Esophagus squamous epithelium (tissue), 5 donors: ENCODE measurements around the gene ECE1. TPM values are rescaled to one million over a fixed set of nuclear protein-coding genes. Genes with fewer than 3 reads are reported as not detected.

ENCODE experiments used
- DNase-seq: peaks from one replicate; lab custom pipeline; 2025; lab: John Stamatoyannopoulos, UW
- H3K27ac ChIP-seq, 4 donors: fragments of 200-600 bp; sonication (generic); one replicate each; pipeline ENCODE4 v1.5.1; 2016 to 2019; ENCODE audit warnings: mild to moderate bottlenecking in 1 of 4
- H3K27me3 ChIP-seq, 4 donors: fragments of 200-600 bp; sonication (generic); 1 replicate in 3 of 4; 2 replicates in 1 of 4; pipeline versions ENCODE4 v1.5.1 to v1.6.0; 2017 to 2021; ENCODE audit warnings: antibody characterized with exemption in 1 of 4
- H3K36me3 ChIP-seq, 3 donors: fragments of 200-600 bp; sonication (generic); one replicate each; pipeline ENCODE4 v1.5.1; 2016 to 2019
- H3K4me1 ChIP-seq, 3 donors: fragments of 200-600 bp; sonication (generic); one replicate each; pipeline ENCODE4 v1.5.1; 2017 to 2019
- H3K4me3 ChIP-seq, 4 donors: fragments of 200-600 bp; sonication (generic); 1 replicate in 3 of 4; 2 replicates in 1 of 4; pipeline ENCODE4 v1.5.1; 2016 to 2019; ENCODE audit warnings: mild to moderate bottlenecking in 2 of 4, moderate library complexity in 1 of 4
- H3K9me3 ChIP-seq, 3 donors: fragments of 200-600 bp; sonication (generic); one replicate each; pipeline ENCODE4 v1.5.1; 2016 to 2019
- POLR2A ChIP-seq, 4 donors: fragments of 450-650 bp; IDR thresholded peaks; one replicate each; pipeline ENCODE4 v1.6.1; 2017; ENCODE audit warnings: antibody characterized with exemption in 4 of 4, mild to moderate bottlenecking in 4 of 4, moderate library complexity in 3 of 4
- WGBS, 2 donors: methylation state at CpG; one replicate each; pipeline ENCODE4 v1.1.5; 2018; 5-methylcytosine and 5-hydroxymethylcytosine counted together
- intact Hi-C: fragments of 100-400 bp; cut with DNase I; formaldehyde crosslinking; loops from one replicate; pipeline ENCODE4 v1.15.0; 2022
- total RNA-seq, 4 donors: library from RNA; depleted of rRNA; stranded (reverse); fragments of >200 nt; gene quantifications; one replicate each; pipeline ENCODE4 v1.1.0, GENCODE V29; 2016
- TF ChIP-seq, protein P1 (sequence below), 6 experiments: fragments of 450-650 bp in 4 of 6; fragments of 200-600 bp in 2 of 6; sonication (generic) in 2 of 6; IDR thresholded peaks; one replicate each; pipeline ENCODE4 v1.5.1; 2016 to 2019; ENCODE audit warnings: antibody characterized with exemption in 6 of 6, mild to moderate bottlenecking in 4 of 6, moderate library complexity in 4 of 6
- donor health status: DM: yes; HTN: yes; CAD: no.

Gene ECE1
- total RNA-seq, 4 donors from 2014 or later: 11.3 to 42.2 (median 24.1) TPM

DNA sequence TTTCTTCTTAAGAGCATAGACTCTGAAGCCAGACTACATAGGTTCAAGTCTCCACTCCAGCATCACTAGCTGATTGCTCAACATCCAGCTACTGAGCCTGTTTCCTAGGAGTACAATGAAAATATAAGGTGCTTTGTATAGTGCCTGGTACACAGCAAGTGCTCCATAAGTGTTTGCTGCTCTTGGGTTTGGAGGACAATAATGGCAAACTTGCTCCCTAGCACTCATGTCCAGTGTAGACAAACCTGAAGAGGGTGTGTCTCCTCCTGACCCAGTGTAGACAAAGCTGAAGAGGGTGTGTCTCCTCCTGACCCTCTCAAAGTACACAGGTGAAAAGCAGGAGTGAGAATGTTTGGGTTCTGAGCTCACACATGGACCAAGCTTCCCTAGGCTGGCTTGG is 10.5 kb upstream of the ECE1 start:
- TF ChIP-seq, protein P1, sequence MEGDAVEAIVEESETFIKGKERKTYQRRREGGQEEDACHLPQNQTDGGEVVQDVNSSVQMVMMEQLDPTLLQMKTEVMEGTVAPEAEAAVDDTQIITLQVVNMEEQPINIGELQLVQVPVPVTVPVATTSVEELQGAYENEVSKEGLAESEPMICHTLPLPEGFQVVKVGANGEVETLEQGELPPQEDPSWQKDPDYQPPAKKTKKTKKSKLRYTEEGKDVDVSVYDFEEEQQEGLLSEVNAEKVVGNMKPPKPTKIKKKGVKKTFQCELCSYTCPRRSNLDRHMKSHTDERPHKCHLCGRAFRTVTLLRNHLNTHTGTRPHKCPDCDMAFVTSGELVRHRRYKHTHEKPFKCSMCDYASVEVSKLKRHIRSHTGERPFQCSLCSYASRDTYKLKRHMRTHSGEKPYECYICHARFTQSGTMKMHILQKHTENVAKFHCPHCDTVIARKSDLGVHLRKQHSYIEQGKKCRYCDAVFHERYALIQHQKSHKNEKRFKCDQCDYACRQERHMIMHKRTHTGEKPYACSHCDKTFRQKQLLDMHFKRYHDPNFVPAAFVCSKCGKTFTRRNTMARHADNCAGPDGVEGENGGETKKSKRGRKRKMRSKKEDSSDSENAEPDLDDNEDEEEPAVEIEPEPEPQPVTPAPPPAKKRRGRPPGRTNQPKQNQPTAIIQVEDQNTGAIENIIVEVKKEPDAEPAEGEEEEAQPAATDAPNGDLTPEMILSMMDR (IDR thresholded peaks at IDR 0.05): no peak
- no peak for TF ChIP-seq POLR2A (IDR thresholded peaks at IDR 0.05)
- peaks cover 0 to 9% (median 0%) of the 10 kb centered on the region in 4 donors for H3K27me3 ChIP-seq
- intact Hi-C loops: no loop called here
- no peak for DNase-seq
- H3K4me3 ChIP-seq: no peak overlapping the region
- H3K4me1 ChIP-seq: peaks cover 16 to 82% (median 29%) of the 10 kb centered on the region in 3 donors
- H3K9me3 ChIP-seq: no peaks in the 10 kb centered on the region
- no peak overlapping the region for H3K27ac ChIP-seq
- no peaks in the 10 kb centered on the region for H3K36me3 ChIP-seq

DNA sequence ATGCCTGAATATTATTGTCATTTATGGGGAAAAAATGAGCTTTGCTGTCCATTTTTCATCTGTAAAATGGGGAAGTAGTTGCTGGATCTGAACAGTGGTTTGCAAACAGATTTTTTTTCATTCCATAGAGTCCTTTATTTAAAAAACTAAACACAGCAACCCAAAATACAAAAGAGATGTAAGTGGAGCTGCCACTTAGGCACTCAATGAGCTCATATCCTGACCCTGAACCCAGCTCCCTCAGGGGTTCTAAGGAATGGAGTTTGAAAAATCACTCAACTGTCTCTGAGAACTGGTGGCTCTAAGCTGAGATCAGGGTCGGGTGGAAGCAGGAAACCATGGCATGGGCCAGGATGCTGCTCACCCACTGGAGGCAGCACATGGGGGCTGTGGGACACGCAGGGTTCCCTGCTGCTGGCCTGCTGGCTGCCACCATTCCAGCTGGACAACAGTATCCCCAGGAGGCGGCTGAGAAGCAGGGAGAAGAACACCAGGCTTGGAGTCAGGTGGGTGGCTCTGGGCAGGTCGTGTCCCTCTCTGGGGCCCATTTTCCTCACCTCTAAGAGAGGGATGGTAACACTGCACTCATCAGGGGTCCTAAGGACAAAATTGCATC is 9.6 kb upstream of the ECE1 start:
- TF ChIP-seq, protein P1 (IDR thresholded peaks at IDR 0.05): no peak
- no peak for TF ChIP-seq POLR2A (IDR thresholded peaks at IDR 0.05)
- 47 to 70% methylated on average over 2 of the region's 4 CpGs for WGBS, 2 donors
- H3K27ac ChIP-seq: peak overlapping the region in 1 of 4 donors; percentile 17
- no peaks in the 10 kb centered on the region for H3K9me3 ChIP-seq
- no peak for DNase-seq
- intact Hi-C loops: no loop called here
- no peak overlapping the region for H3K4me3 ChIP-seq
- H3K36me3 ChIP-seq: no peaks in the 10 kb centered on the region
- H3K27me3 ChIP-seq: peaks cover 0 to 9% (median 0%) of the 10 kb centered on the region in 4 donors
- H3K4me1 ChIP-seq: peaks cover 16 to 80% (median 27%) of the 10 kb centered on the region in 3 donors

DNA sequence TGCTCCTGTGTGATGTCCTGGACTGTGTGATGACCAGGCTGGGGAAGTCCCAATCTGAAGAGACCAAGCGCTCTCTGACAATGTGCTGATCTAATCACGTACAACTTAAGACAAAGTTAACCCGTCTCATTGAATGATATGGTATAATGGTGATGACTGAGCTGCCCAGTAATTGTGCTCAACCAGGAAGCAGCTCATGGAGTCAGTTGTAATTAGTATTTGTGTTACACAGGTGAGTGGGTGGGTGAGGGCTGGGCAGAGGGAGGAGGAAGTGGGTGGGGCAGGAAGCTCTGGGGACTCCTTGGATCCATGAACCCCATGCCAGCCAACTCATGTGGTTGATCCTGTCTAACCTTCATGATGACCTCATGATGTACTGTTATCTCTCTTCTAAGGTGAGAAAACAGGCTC is 8.7 kb upstream of the ECE1 start:
- Histone ChIP-seq H3K27ac (peak overlapping the region in 1 of 4 donors; percentile 16), H3K27me3 (peaks cover 0 to 9% (median 0%) of the 10 kb centered on the region in 4 donors), H3K4me3 (no peak overlapping the region), H3K9me3 (no peaks in the 10 kb centered on the region), H3K4me1 (peaks cover 17 to 86% (median 36%) of the 10 kb centered on the region in 3 donors), H3K36me3 (no peaks in the 10 kb centered on the region)
- 46 to 54% methylated on average over 3 of the region's 3 CpGs for WGBS, 2 donors
- intact Hi-C loops: no loop called here
- no peak for DNase-seq
- no peak for TF ChIP-seq POLR2A (IDR thresholded peaks at IDR 0.05)
- TF ChIP-seq, protein P1 (IDR thresholded peaks at IDR 0.05): no peak

DNA sequence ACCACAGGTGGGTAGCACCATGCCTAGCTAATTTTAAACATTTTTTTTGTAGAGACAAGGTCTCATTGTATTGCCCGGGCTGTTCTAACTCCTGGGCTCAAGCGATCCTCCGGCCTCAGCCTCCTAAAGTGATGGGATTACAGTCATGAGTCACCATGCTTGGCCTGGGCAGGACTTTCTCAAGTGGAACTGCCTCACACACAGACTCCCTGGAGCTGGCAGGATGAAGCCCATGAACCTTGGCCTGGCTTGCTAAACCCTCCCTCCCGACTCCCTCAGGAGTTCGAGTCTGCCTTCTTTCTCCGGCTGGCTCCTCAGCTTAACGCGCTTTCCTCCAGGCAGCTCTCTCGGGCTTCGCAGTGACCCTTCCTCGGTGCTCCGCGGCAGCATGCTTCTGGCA is 7.7 kb upstream of the ECE1 start:
- Histone ChIP-seq H3K36me3 (no peaks in the 10 kb centered on the region), H3K4me3 (no peak overlapping the region), H3K4me1 (peaks cover 14 to 86% (median 39%) of the 10 kb centered on the region in 3 donors), H3K9me3 (no peaks in the 10 kb centered on the region), H3K27me3 (peaks cover 0 to 9% (median 0%) of the 10 kb centered on the region in 4 donors), H3K27ac (no peak overlapping the region)
- 79 to 84% methylated on average over 12 of the region's 13 CpGs for WGBS, 2 donors
- TF ChIP-seq, protein P1 (IDR thresholded peaks at IDR 0.05): no peak
- TF ChIP-seq POLR2A (IDR thresholded peaks at IDR 0.05): no peak
- intact Hi-C loops: no loop called here
- DNase-seq: no peak

DNA sequence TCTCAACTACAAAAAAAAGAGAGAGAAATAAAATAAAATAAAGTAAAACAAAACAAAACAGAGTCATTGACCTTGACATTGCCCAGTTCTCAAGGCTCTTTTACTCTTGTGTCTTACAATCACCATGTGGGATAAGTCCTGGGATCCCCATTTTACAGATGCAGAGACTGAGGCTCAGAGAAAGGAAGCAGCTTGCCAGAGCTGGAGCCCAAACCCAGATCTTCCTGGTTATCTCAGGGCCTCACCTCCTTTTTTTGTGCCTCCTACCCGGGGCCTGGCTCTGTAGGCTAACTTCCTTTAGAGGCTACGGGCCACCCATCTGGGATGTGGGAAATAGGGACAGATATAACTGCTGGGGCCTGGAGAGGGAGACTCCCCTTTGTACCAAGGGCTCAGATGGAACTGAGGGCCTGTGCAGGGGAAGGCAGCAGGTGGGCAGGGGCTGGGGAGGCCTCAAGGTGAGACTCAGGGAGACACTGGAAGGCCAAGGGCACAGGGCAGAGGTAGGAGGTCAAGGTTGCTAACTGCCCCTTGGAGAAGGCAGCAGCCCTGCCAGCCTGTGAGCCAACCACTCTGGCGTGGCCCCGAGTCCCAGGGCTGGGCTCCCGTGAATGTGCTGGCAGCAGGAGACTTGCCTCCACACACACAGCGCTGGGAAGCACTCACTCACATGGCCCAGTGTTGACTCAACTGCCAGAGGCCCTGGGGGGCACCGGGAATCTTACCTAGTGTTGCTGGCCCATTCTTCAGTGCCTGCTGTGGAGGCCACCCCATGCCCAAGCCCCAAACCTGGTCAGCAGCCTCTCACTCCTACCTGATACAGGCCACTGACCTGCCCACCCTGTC is 6.5 kb upstream of the ECE1 start:
- Histone ChIP-seq H3K36me3 (no peaks in the 10 kb centered on the region), H3K27me3 (peaks cover 0 to 9% (median 0%) of the 10 kb centered on the region in 4 donors), H3K9me3 (no peaks in the 10 kb centered on the region), H3K4me3 (no peak overlapping the region), H3K27ac (peak overlapping the region in 1 of 4 donors; percentile 8), H3K4me1 (peaks cover 8 to 86% (median 34%) of the 10 kb centered on the region in 3 donors)
- WGBS, 2 donors: 46 to 58% methylated on average over 4 to 5 of the region's 7 CpGs
- no peak for DNase-seq
- intact Hi-C loops: no loop called here
- TF ChIP-seq POLR2A (IDR thresholded peaks at IDR 0.05): no peak
- TF ChIP-seq, protein P1 (IDR thresholded peaks at IDR 0.05): no peak
